Measurements from ENCODE around the gene RAD18.

RAD18 gene

DNA sequence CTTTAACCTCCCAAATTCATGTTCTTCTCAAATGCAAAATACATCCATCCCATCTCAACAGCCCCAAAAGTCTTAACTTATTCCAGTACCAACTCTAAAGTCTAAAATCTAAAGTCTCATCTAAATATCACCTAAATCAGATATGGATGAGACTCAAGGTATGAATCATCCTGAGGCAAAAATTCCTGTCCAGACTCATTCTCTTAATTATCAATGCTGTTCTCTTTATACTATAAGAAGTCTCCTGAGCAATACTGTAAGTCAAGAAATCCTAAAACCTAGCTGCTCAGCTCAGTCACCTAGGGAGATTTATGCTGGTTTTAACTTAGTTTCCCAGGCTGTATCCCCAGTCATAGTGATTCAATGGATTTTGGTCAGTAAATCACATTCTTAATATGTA lies 11.1 kb downstream of the RAD18 start:
- ChIA-PET POLR2A (no interaction called here), CTCF (interaction anchor here (1.3 kb wide), 1 partner anchor 35 kb away, joined by 5 read pairs; no protein-coding TSS in a partner anchor)
- no peak overlapping the region for H3K4me3 ChIP-seq (ENCODE audit: low read depth, low read length)

DNA sequence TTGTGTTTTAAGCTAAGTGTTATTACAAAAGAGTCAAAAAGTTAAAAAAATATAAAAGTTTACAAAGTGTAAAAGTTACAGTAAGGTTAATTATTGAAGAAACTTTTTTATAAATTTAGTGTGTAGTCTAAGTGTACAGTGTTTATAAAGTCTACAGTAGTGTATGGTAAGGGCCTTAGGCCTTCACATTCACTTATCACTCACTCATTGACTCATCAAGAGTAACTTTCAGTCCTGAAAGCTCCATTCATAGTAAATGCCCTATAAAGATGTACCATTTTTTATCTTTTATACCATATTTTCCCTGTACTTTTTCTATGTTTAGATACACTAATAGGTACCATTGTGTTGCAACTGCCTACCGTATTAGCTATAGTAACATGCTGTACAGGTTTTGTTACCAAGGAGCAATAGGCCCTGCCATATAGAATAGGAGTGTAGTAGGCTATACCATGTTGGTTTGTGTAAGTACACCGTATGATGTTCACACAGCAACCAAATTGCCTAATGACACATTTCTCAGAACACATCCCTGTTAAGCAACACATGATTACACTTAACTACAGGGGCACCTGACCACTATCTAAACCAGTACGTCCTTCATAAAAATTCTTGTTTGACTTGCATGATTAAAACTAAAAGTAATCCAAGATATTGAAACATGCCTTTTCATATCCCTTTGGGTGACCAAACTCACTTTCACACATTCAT lies 17.2 kb downstream of the RAD18 start:
- no peak overlapping the region for H3K4me3 ChIP-seq (ENCODE audit: low read depth, low read length)
- POLR2A ChIA-PET, result no interaction called here
- CTCF ChIA-PET, result interaction anchor here (1.2 kb wide), 1 partner anchor 8 kb away, joined by 4 read pairs; no protein-coding TSS in a partner anchor
- peaks cover 7% of the 10 kb centered on the region for H3K4me1 ChIP-seq (ENCODE audit: control insufficient read depth, insufficient read depth, low read length)
- no peaks in the 10 kb centered on the region for H3K9me3 ChIP-seq (ENCODE audit: control insufficient read depth, insufficient read depth, low read depth, low read length)
- H3K27ac ChIP-seq (ENCODE audit: extremely low read depth, low read depth, low read length), result no peak overlapping the region
- H3K36me3 ChIP-seq (ENCODE audit: control insufficient read depth in 2 of 2, insufficient read depth in 1 of 2, low read length in 2 of 2), result peaks cover 35 to 63% of the 10 kb centered on the region in 2 experiments
- no peak for TF ChIP-seq ZBTB8A (tag by site-specific recombination; IDR thresholded peaks at IDR 0.05)
- TF ChIP-seq ZNF596 (tag by site-specific recombination; IDR thresholded peaks at IDR 0.05), result no peak
- no peak for TF ChIP-seq ZNF311 (tag by site-specific recombination; IDR thresholded peaks at IDR 0.05; ENCODE audit: borderline replicate concordance)
- no peak for TF ChIP-seq GLIS1 (tag by site-specific recombination; IDR thresholded peaks at IDR 0.05)
- no peak for TF ChIP-seq KLF16 (tag by site-specific recombination; IDR thresholded peaks at IDR 0.05)
- no peak for TF ChIP-seq ZNF302 (tag by site-specific recombination; IDR thresholded peaks at IDR 0.05; ENCODE audit: low read depth)
- no peak for TF ChIP-seq ZNF544 (tag by site-specific recombination; IDR thresholded peaks at IDR 0.05)
- no peak for TF ChIP-seq ZNF174 (tag by site-specific recombination; IDR thresholded peaks at IDR 0.05)
- TF ChIP-seq TSHZ1 (tag by site-specific recombination; IDR thresholded peaks at IDR 0.05; ENCODE audit: borderline replicate concordance), result no peak
- TF ChIP-seq, protein P1, sequence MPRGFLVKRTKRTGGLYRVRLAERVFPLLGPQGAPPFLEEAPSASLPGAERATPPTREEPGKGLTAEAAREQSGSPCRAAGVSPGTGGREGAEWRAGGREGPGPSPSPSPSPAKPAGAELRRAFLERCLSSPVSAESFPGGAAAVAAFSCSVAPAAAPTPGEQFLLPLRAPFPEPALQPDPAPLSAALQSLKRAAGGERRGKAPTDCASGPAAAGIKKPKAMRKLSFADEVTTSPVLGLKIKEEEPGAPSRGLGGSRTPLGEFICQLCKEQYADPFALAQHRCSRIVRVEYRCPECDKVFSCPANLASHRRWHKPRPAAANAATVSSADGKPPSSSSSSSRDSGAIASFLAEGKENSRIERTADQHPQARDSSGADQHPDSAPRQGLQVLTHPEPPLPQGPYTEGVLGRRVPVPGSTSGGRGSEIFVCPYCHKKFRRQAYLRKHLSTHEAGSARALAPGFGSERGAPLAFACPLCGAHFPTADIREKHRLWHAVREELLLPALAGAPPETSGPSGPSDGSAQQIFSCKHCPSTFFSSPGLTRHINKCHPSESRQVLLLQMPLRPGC (tag by site-specific recombination; IDR thresholded peaks at IDR 0.05), result no peak
- TF ChIP-seq ZBTB20 (tag by site-specific recombination; IDR thresholded peaks at IDR 0.05), result no peak
- no peak for TF ChIP-seq TRIM28 (IDR thresholded peaks at IDR 0.05; ENCODE audit: borderline replicate concordance, low read length)
- TF ChIP-seq ZNF433 (tag by site-specific recombination; IDR thresholded peaks at IDR 0.05; ENCODE audit: low read depth), result no peak

More for the DNA sequence above, 11.1 kb downstream of the RAD18 start:
- no peak for TF ChIP-seq ZNF837 (tag by site-specific recombination; IDR thresholded peaks at IDR 0.05)
- no peak for TF ChIP-seq ZNF354C (tag by site-specific recombination; IDR thresholded peaks at IDR 0.05; ENCODE audit: borderline replicate concordance, low read depth)
- no peak for TF ChIP-seq ZEB2 (tag by site-specific recombination; IDR thresholded peaks at IDR 0.05)
- no peak for TF ChIP-seq ZNF76 (tag by site-specific recombination; IDR thresholded peaks at IDR 0.05; ENCODE audit: borderline replicate concordance, low read depth)
- TF ChIP-seq ZNF10 (tag by site-specific recombination; IDR thresholded peaks at IDR 0.05), result no peak
- no peak for TF ChIP-seq ZNF146 (tag by site-specific recombination; IDR thresholded peaks at IDR 0.05)
- no peak for TF ChIP-seq PRDM1 (tag by site-specific recombination; IDR thresholded peaks at IDR 0.05)
- no peak for TF ChIP-seq ZNF280C (tag by site-specific recombination; IDR thresholded peaks at IDR 0.05)
- no peak for TF ChIP-seq ZNF133 (tag by site-specific recombination; IDR thresholded peaks at IDR 0.05)
- no peak for TF ChIP-seq HOXC10 (CRISPR knock-in tag; IDR thresholded peaks at IDR 0.05)
- TF ChIP-seq ZNF704 (tag by site-specific recombination; IDR thresholded peaks at IDR 0.05), result no peak
- TF ChIP-seq ZNF248 (tag by site-specific recombination; IDR thresholded peaks at IDR 0.05), result no peak
- Histone ChIP-seq H3K36me3 (ENCODE audit: control insufficient read depth in 2 of 2, insufficient read depth in 1 of 2, low read length in 2 of 2) (peaks cover 13 to 20% of the 10 kb centered on the region in 2 experiments; a peak in 2 of 3 replicates), H3K9me3 (ENCODE audit: control insufficient read depth, insufficient read depth, low read depth, low read length) (no peaks in the 10 kb centered on the region), H3K4me1 (ENCODE audit: control insufficient read depth, insufficient read depth, low read length) (peaks cover 7% of the 10 kb centered on the region), H3K27ac (ENCODE audit: extremely low read depth, low read depth, low read length) (no peak overlapping the region)
